Kasumi-1 (cell line): ENCODE data around the gene NPHP4.

ENCODE experiments used
- DNase-seq, 2 experiments: peaks; one replicate each; lab custom pipeline; 2025; lab: John Stamatoyannopoulos, UW

Gene NPHP4

DNA sequence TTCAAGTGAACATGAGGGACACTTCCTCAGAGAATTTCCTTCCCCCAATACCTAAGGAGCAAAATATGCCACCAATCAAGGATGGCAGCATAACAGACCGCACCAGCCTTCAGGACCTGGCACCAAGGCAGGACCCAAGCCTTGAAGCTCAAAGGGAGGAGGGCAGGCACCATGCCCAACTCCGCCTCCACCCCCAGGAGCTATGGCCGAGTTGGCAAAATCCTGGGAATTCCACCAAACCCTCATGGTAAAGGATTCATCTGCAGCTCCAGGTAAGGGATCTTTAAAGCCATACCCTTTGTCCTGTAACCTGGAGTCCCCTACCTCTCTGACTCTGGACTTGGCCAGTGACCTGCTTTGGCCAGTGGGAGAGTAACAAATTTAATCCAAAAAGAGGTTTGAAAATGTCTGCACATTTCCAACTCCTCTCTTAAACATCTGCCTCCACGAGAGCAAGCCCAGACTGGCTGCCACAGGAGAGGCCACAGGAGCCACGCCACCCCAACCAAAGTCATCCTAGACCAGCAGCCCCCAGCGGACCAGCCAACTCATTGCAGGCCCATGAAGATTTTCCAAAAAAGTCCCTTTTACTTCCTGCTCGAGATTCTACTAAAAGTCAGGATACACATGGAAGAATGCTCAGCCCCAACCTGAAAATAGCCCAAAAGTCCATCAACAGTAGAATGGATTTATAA lies 41.9 kb downstream of the NPHP4 start:
- no peak for DNase-seq

- DNase-seq = no peak
Observed at GRCh38 chr1:5949761-5950100, 42.5 kb downstream of the NPHP4 start.

DNA sequence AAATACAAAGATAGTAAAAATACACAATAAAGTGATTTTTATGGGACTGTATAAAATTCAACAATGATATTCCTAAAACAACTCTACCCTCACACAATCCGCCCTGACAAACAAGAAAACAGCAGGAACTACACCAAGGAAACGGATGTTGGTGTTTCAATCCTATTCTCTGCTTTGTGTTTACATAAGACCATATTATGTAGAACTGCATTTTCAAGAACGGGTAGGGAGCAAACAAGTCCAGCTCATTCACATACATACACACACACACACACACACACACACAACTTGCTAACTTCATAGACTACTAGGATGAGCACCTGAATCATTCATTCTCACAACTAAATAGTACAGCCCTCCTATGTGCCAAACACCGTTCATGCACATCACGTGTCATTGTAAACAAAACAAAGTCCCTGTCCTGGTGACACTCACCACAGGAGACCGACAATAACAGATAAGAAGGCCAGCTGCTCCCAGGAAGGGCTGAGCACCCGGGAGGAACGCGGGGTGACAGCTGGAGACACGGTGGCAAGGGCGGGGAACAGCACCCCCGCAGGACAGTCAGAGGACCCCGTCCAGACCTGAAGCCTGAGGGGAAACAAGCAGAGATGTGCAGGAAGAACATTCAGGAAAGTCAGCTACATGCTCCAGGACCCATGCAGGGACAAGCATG lies 43.0 kb downstream of the NPHP4 start:
- DNase-seq = no peak

GRCh38 chr1:5948681-5949005 lies 43.6 kb downstream of the NPHP4 start:
- no peak for DNase-seq

DNA sequence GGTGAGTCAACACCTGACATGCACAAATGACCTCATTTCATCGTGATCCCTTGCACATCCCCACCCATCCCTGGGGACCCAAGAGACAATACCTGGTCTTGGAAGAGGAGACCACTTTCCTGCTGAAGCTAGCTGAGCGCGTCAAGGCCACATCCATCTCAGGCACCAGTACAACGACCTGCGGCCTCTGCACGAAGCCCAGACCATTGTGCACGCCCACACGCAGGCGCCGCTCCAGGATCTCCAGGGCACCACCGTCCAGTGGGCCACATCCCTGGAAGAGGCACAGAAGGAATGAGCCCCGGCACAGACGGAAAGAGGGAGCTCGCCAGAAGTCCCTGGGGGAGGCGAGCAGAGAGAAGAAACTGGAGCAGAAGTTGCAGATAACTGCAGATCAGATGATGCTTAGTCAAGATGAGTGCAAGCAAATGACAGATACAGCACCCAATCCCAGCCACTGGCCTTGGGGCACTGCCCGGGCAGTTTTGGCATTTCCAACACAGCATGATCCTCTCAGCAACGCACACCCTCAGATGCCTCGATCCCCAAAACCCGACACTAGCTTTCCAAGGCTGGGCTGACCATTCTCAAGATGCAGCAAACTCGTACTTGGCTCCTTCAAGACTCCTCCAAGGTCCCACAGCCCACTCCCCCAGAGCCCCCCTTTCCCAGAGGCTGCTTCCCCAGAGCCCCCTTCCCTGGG lies 44.1 kb downstream of the NPHP4 start:
- no peak for DNase-seq

DNA sequence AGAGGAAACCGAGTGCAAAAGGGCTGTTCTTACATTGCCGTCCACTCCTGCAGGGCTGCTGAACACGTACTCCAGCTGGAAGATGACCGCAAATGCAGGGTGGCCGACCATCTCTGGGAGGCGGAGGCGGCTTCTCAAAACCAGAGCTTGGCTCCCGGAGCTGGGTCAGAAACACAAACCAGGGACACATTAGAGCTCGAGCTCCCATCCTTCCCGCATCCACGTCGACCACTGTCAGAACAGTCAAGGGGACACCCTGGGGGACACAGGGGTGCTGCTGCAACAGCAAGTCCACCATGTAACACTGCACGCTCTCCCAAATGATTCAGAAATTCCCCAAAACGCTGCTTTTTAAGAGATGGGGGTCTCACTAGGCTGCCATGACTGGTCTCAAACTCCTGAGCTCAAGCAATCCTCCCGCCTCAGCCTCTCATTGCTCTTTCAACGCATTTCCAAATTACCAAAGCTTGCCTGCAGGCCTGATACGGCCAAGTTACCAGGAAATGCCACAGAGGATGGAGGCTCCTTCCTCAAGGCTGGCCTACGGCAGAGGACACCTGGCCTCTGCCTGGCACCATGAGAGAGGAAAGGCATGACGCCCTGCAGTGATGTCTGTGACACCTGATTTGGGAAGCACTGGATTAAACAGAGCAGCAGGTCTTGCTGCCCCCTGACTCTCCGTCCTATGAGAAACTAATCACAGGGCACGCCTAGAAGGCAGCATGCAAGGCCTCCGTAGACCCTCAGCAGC lies 45.0 kb downstream of the NPHP4 start:
- no peak for DNase-seq

- no peak for DNase-seq
Observed at GRCh38 chr1:5945445-5945844, 46.8 kb downstream of the NPHP4 start.

GRCh38 chr1:5944843-5945167 lies 47.4 kb downstream of the NPHP4 start:
- DNase-seq = no peak

DNA sequence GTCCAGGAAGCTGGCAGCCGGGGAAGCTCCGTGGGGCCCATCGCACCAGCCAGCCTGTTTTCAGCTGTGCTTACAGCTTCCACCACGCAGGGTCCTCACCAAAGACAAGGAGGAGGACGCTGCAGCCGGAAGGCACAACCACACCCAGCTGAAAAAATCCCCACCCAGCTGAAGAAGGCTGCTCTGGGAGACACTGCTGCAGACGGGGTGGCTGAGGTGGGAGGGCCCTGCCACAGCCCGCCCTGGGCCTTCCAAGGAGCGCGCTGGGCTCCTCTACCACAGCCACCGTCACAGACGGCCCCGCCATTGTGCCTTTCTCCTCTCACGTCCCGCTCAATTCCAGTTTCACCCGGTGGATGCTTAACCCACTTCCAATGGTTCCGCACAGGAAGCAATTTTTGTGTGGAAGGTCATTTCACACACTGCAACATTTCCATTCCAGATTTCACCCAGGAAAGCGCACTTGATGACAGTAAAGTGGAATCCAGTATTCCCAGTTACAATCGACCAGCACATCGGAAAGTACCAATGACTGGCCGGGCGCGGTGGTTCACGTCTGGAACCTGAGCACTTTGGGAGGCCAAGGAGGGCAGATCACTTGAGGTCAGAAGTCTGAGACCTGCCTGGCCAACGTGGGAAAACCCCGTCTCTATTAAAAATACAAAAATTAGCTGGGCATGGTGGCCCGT lies 47.9 kb downstream of the NPHP4 start:
- DNase-seq = no peak

DNA sequence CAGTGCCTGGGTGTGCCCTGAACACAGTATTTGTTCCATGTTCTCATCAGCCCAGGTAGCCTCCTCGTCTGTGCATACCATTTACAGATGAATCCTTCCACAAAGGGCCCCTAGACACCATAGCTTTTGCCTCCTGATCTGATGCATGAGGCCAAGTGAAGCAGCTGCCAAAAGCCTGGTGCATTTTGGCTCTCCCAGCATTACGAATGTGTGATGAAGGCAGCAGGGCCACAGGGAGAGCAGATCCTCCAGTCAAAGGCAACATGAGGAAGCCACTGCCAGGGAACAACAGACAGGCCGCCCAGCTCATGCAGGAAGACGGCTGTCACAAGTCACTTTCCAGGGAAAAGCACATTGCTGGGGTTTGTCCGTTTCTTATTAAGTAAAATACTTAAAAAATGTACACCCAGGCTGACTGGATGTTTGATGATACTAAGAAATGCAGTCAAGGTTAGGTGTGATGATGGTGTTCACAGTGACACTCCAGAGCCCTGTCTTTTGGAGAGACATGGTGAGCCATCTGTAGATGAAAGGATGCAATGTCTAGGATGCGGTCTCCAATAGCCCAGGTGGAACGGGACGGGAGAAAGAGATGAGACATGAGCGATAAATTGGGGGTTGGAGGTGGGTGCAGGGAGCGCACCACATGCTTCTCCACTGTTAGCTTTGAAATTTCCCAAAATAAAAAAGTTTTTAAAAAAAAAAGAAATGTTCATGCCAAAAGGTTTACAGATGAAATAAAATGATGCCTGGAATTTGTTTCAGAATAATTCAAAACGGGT lies 48.7 kb downstream of the NPHP4 start:
- no peak for DNase-seq

DNA sequence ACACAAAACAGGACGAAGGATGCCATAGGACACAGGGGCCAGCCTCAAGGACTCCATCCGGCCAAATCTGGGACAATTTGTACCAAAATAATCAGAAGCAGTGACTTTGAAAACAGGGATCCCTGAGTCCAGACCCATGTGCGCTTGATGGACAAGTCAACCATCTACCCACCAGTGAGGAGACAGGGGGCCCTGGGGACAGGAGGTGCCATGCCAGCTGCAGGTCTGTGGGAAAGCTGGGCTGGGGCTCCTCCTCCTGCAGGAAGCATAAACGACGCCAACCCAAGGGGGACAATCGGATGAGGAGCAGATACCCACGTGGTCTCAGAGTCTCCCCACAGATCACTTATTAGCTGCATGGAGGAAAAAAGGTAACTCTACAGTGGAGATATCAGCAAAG lies 50.6 kb downstream of the NPHP4 start:
- DNase-seq = no peak

- DNase-seq = no peak
Observed at GRCh38 chr1:5940723-5941407, 51.4 kb downstream of the NPHP4 start.

GRCh38 chr1:5939271-5940170 lies 52.7 kb downstream of the NPHP4 start:
- peak; percentile 59 to 70 for DNase-seq

DNA sequence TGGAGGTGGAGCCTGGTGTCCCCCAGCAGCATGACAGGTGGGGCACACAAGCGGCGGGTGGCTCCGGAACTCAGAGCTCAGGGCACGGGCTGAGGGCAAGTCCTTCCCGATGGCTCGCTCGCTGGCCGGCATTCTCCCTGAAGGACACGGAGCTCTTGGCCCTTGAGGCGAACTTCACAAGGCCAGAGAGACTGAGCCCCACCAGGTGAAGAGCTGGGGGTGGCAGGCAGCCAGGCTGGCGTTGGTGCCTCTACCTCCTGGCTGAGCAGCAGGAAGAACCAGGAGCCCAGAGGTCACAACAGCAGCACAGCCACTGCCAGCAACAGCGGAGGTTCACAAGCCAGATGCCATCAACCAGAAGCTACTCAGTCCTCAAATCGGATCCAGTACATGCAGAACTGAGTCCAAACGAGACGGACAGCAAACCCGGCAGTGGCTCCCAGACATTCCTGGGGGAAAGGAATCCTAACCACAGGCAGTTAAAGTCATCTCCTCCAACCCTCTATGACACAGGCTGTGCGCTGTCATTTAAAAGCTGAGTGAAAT lies 54.1 kb downstream of the NPHP4 start:
- DNase-seq = no peak

DNA sequence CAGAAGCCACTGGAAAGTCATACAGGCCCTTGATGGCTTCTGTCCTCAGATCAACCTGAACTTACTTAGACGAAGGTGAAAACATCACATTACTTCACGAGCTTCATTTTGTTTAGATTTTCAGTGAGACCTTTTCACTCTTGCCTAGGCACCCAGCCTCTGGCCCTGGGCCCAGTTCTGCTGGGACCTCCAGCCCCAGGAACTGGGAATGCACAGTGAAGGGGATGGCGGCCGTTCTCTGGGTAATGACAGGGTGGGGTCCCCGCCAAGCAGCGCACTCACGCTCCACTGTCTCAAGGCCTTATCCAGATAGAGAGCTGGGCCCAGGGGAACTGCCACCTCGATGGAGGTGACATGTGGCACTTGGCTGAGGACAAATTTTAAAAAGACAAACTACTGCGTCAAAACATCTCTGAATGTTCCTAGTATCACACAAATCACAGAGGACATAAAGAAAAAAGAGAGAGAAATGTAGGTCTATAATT lies 54.8 kb downstream of the NPHP4 start:
- no peak for DNase-seq

GRCh38 chr1:5936621-5937372 lies 55.4 kb downstream of the NPHP4 start:
- DNase-seq = no peak

DNA sequence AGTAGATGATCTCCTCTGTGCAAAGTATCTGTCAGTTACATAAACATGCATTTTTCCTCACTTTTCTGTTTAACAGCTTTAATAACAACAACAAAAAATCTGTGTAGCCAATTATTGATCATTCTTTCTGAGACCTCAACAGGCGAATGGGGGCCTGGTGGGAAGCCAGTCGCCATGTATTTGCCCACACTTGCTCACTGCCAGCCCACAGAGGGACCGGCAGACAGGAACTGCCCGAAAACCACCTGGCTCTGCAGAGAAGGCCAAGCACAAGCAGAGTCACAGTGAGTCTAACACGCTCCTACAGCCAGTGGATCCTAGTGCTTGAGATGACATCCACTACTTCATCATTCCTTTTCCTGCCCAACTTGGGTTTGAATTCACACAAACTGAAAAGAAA lies 56.1 kb downstream of the NPHP4 start:
- no peak for DNase-seq

- no peak for DNase-seq
Observed at GRCh38 chr1:5935026-5935425, 57.2 kb downstream of the NPHP4 start.
